HG03558 (cell line): ENCODE data around the gene SPTBN4.
"Not testable (repeated sequence)": the region's sequence is repeated elsewhere in the genome, so short reads cannot be mapped to it uniquely, and the experiment has no call there.

Experiments used
- ATAC-seq: cut with Tn5 transposase; IDR thresholded peaks from one replicate; pipeline ENCODE4 v1.9.1; 2021; ENCODE audit warnings: moderate number of reproducible peaks; ENCODE audit not compliant: unreplicated experiment; ENCODE audit errors: extremely low read depth

The SPTBN4 gene

DNA sequence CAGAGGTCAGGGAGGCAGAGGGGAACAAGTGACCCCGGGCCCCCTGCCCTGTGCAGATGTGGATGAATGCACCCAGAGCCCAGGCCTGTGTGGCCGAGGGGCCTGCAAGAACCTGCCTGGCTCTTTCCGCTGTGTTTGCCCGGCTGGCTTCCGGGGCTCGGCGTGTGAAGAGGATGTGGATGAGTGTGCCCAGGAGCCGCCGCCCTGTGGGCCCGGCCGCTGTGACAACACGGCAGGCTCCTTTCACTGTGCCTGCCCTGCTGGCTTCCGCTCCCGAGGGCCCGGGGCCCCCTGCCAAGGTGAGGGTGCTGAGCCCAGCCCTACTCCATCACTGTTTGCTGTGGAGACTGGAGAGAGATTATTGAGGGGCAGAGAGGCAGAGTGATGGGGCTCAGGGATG, 144.3 kb downstream of the SPTBN4 start:
- no peak for ATAC-seq

DNA sequence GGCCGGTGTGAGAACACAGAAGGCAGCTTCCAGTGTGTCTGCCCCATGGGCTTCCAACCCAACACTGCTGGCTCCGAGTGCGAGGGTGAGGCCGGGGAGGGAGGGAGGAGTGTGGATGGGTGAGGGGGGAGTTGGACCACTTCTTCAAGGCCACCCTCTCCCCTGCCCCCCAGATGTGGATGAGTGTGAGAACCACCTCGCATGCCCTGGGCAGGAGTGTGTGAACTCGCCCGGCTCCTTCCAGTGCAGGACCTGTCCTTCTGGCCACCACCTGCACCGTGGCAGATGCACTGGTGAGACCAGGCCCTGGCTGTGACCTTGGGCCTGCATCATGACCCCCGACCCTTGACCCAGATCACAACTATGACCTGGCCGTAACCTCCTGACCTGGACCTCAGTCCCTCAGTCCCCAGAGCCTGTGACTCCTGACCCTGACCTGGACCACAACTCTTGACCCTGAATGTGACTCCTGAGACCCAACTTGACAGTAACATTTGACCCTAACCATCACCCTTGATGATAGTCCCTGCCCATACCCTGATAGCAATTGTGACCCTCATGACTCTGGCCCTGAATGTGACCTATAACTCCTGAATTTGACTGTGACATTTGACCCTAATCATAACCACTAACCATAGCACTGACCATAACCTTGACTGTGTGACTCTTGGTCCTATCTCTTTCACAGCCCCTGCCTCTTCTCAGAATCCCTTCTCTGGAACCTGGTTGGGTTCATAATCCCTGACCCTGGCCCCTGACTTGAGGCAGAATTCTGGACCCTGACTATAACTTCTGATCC, 145.3 kb downstream of the SPTBN4 start:
- no peak for ATAC-seq

DNA sequence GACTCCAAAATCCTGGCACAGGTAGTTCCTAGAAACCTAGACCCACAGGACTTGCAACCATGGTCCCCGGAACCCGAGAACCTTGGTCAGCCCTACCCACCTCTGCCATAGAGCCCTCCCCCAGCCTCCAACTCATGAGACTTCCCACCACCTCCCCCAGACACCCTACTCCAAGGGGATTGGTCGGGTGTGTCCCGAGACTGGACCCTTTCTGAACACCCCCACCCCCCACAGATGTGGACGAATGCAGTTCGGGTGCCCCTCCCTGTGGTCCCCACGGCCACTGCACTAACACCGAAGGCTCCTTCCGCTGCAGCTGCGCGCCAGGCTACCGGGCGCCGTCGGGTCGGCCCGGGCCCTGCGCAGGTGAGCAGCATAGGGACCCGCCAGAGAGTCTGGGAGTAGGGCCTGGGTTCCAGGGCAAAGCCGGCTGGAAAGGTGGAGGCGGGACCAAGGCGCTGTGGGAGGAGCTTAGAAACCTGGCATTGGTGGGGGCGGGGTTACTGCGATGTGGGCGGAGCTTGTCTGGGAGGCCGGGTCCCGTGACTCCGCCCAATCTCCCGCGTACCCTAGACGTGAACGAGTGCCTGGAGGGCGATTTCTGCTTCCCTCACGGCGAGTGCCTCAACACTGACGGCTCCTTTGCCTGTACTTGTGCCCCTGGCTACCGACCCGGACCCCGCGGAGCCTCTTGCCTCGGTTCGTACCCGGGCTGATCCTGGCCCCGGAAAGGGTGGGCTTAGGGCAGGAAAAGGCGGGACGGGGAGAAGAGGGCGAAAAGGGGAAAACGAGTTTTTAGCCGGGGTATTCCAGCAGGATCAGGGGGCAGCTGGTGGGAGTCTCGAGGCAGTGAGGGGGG, 146.3 kb downstream of the SPTBN4 start:
- ATAC-seq: no peak

- ATAC-seq: no peak
These were observed 147.2 kb downstream of the SPTBN4 start for GRCh38 chr19:40613690-40614621.

DNA sequence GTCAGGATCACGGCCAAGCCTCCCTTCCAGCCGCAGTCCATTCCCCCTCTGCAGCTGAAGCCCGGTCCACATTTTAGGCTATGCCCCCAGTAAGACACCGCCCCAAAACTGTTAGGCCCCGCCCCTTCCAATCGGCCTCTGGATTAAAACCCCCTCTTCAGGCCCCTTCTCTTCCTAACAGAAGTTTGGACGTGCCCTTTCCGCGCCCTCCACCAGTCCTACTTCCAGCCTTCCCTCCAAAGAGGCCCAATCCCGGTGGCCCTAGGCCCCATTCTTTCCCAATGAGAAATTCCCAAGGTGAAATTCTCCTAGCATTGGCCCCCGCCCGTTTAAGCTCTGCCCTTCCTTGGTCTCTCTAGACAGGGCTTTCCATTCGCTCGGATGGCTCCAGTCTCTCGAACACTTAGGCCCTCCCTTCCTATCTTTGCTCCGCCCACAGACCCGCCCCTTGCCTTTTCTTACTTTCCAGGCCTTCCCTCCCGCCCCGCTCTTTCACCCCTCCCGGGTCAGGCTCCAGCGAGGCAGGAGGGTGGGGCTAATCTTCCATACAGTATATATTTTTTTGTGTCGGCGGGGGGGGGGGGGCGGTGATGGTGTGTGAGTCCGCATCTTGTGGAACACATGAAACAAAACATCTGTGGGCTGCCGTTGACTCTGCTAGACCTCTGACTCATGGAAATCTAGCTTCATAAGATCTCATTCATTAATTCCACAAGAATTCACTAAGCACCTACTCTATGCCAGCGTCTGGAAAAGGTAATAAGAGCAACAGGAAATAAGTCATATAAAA, 148.0 kb downstream of the SPTBN4 start:
- no peak for ATAC-seq

DNA sequence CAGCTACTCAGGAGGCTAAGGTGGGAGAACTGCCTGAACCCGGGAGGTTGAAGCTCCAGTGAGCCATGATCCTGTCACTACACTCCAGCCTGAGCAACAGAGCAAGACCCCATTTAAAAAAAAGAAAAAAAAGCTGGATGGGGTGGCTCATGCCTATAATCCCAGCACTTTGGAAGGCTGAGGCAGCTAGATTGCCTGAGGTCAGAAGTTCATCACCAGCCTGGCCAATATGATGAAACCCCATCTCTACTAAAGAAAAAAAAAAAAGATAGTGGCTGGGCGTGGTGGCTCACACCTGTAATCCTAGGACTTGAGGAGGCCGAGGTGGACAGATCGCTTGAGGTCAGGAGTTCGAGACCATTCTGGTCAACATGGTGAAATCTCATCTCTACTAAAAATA, 149.4 kb downstream of the SPTBN4 start:
- ATAC-seq: no peak

DNA sequence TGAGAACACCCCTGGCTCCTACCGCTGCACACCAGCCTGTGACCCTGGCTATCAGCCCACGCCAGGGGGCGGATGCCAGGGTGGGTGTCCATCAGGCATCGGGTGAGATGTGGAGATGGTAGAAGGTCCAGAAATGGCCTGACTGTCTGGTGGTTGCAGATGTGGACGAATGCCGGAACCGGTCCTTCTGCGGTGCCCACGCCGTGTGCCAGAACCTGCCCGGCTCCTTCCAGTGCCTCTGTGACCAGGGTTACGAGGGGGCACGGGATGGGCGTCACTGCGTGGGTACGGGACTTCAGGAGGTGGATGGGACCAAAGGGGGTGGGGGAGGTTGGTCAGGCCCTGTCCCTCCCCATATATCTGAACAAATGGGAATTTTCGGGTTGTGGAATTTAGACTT, 150.1 kb downstream of the SPTBN4 start:
- no peak for ATAC-seq

DNA sequence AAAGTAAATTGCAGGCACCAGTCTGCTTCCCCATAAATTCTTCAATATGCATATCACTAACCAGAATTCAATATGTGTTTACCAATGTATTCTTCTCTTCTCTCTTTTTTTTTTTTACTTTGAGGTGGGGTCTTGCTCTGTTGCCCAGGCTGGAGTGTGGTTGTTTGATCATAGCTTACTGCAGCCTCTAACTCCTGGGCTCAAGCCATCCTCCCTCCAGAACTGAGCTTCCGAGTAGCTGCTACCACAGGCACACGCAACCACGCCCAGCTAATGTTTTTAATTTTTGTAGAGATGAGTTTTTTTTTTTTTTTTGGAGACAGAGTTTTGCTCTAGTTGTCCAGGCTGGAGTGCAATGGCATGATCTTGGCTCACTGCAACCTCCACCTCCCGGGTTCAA, 151.2 kb downstream of the SPTBN4 start:
- ATAC-seq: no peak

DNA sequence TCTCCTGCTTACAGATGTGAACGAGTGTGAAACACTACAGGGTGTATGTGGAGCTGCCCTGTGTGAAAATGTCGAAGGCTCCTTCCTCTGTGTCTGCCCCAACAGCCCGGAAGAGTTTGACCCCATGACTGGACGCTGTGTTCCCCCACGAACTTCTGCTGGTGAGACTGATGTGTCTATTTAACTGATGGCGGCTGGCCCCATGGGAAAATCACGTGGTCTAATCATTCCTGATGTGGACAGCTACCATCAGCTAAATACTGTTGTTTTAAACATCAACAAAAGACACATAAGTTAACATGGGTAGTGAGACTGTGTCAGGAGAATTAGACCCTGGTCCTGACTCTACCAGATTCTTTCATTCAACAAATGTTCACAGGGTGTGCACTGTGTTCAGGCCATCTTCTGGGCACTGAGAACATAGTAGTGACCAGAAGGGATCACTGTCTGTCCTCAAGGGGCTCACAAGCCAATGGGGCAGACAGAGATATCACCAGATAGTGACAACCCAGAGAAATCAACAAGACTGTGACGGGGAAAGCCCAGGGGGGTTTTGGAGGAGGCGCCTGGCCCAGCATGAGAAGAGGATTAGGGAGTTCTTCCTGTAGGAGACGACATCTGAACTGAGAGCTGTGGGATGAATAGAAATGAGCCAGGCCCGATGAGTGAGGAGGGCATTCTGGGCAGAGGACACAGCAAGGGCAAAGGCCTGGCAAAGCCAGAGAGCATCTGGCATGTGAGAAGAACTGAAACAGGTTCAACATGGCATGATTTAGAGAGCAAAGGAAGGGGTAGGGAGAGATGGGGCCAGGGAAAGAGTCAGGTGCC, 152.7 kb downstream of the SPTBN4 start:
- ATAC-seq: no peak

- ATAC-seq: no peak
These were observed 153.3 kb downstream of the SPTBN4 start for GRCh38 chr19:40620161-40620485.

- ATAC-seq: no peak
These were observed 154.5 kb downstream of the SPTBN4 start for GRCh38 chr19:40621283-40621682.

DNA sequence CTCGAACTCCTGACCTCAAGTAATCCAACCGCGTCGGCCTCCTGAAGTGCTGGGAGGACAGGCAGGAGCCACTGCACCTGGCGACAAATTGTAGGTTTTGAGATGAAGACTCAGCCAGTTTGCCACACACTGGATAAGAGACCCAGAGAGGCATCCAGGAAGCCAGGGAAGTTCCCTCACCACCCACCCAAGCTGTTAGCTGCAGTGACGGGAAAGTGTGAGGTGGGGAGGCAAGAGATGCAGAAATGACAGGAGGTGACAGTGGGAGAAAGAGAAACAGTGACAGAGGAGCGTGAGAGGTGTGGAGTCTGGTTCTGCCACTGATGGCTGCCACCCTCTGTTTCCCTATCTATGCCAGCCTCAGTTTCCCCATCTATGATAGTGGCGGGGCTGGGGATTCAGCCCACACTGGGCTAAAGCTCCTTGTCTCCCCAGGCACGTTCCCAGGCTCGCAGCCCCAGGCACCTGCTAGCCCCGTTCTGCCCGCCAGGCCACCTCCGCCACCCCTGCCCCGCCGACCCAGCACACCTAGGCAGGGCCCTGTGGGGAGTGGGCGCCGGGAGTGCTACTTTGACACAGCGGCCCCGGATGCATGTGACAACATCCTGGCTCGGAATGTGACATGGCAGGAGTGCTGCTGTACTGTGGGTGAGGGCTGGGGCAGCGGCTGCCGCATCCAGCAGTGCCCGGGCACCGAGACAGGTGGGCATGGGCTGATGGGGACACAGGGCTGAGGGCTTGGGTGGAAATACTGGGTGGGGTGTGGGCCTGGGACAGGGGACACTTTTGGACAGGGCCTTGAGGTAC, 155.4 kb downstream of the SPTBN4 start:
- ATAC-seq: no peak

DNA sequence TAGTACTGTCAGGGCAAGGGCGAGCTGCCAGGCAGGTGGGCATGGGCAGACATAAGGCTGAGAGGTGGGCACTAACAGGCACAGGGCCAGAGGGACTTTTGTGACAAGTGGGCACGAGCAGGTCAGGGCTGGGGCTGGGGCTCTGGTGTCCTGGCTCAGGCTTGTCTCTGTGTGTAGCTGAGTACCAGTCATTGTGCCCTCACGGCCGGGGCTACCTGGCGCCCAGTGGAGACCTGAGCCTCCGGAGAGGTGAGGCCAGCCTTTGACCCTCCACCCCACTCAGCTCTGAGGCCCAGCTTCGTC, 155.9 kb downstream of the SPTBN4 start:
- ATAC-seq: no peak

DNA sequence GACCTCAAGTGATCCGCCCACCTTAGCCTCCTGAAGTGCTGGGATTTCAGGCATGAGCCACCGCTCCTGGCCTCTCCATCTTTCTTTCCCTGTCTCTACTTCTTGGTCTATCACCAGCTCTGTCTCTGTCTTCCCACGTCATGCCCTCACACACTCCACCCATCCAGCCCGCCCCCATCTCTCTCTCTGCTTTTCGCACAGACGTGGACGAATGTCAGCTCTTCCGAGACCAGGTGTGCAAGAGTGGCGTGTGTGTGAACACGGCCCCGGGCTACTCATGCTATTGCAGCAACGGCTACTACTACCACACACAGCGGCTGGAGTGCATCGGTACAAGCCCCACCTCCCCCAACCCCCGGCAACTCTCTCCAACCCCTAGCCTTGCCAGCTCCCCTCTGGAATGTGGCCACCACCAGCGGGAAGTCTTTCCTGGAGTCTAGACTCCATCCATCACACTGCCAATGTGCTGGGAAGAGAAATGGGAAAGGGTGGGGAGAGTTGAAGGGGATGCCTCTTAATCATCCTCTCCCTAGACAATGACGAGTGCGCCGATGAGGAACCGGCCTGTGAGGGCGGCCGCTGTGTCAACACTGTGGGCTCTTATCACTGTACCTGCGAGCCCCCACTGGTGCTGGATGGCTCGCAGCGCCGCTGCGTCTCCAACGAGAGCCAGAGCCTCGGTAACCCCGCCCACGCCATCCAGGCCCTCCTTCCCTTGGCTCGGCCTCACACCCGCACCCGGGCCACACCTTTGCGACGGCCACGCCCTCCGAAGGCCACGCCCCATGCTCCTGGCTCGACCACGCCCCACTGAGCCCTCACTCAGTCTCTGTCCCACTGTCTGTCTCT, 156.8 kb downstream of the SPTBN4 start:
- no peak for ATAC-seq

- not testable (repeated sequence) for ATAC-seq
These were observed 157.8 kb downstream of the SPTBN4 start for GRCh38 chr19:40624369-40625153.

DNA sequence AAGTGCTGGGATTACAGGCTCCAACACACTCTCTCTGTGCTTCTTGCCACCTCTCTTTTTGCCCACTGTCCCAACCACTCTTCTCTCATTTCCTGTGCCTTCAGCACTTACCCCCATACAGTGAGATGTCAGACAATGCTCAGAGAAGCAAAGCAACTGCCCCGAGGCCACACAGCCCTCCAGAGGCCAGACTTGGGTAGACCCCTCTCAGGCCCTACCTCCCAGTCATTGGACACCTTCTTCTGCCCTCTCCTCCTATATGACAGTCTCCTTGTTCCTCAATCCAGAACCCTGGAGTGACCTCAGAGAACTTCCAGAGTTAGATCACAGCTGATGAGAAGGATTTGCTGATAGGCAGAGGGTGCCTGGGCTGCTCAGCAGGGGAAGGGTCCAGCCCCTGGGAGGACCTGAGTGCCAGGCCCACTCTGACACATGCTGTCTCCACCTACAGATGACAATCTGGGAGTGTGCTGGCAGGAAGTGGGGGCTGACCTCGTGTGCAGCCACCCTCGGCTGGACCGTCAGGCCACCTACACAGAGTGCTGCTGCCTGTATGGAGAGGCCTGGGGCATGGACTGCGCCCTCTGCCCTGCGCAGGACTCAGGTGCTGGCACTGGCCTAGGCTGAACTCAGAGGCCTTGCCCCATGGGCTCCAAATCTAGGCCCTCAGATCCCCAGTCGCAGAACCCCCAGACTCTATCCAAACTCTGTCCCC, 158.8 kb downstream of the SPTBN4 start:
- no peak for ATAC-seq
